ENCODE measurements around the gene GPR65.

Gene GPR65

GRCh38 chr14:88048351-88048750 is 43.4 kb downstream of the GPR65 start:
- Histone ChIP-seq H3K27me3 (no peaks in the 10 kb centered on the region), H3K9me3 (no peaks in the 10 kb centered on the region), H3K36me3 (no peaks in the 10 kb centered on the region), H3K27ac (no peak overlapping the region), H3K4me1 (no peaks in the 10 kb centered on the region), H3K4me3 (no peak overlapping the region)
- TF ChIP-seq, protein P1, sequence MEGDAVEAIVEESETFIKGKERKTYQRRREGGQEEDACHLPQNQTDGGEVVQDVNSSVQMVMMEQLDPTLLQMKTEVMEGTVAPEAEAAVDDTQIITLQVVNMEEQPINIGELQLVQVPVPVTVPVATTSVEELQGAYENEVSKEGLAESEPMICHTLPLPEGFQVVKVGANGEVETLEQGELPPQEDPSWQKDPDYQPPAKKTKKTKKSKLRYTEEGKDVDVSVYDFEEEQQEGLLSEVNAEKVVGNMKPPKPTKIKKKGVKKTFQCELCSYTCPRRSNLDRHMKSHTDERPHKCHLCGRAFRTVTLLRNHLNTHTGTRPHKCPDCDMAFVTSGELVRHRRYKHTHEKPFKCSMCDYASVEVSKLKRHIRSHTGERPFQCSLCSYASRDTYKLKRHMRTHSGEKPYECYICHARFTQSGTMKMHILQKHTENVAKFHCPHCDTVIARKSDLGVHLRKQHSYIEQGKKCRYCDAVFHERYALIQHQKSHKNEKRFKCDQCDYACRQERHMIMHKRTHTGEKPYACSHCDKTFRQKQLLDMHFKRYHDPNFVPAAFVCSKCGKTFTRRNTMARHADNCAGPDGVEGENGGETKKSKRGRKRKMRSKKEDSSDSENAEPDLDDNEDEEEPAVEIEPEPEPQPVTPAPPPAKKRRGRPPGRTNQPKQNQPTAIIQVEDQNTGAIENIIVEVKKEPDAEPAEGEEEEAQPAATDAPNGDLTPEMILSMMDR (IDR thresholded peaks at IDR 0.05) = no peak
- no peak for DNase-seq
- intact Hi-C loops (cut with DNase I; ENCODE audit: low total_unique reads) = no loop called here

DNA sequence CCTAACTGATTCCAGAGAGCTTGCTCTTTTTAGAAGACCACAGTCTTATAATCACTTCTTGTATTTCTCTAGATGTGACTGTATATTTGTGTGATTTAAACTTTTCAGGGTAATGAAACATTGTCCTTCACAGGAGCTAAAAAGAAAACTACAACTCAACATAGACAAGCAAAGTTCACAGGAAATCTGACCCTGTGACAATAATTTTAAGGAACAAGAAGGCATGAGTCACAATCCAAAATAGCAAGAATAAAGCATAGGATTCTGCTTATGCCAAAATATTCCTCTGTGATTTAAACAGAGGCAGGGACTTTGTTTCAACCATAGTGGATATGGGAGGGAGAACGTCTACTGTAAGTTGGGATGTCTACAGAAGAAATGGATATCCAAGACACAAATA is 44.3 kb downstream of the GPR65 start:
- TF ChIP-seq, protein P1 (IDR thresholded peaks at IDR 0.05) = no peak
- Histone ChIP-seq H3K9me3 (no peaks in the 10 kb centered on the region), H3K36me3 (no peaks in the 10 kb centered on the region), H3K27ac (no peak overlapping the region), H3K4me1 (no peaks in the 10 kb centered on the region), H3K4me3 (no peak overlapping the region), H3K27me3 (no peaks in the 10 kb centered on the region)
- intact Hi-C loops (cut with DNase I; ENCODE audit: low total_unique reads) = no loop called here
- no peak for DNase-seq

DNA sequence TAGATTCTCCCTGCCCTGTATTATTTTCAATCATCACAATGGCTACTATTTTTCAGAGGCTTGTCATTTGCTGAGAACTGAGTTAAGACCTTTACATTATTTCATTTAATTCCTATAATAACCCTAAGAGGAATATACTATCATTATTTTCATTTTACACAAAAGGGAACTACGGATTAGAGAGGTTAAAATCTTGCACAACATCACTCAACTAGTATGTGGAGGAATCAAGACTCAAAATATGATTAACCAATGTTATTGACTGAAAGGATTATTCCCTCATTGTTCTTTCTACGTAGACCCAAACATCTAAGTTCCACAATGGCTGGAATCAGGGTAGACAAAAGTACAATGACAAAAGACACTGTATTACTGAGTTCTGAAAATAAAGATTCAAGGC is 45.0 kb downstream of the GPR65 start:
- Histone ChIP-seq H3K4me3 (no peak overlapping the region), H3K27me3 (no peaks in the 10 kb centered on the region), H3K9me3 (no peaks in the 10 kb centered on the region), H3K36me3 (no peaks in the 10 kb centered on the region), H3K4me1 (no peaks in the 10 kb centered on the region), H3K27ac (no peak overlapping the region)
- DNase-seq = no peak
- intact Hi-C loops (cut with DNase I; ENCODE audit: low total_unique reads) = no loop called here
- TF ChIP-seq, protein P1 (IDR thresholded peaks at IDR 0.05) = no peak

DNA sequence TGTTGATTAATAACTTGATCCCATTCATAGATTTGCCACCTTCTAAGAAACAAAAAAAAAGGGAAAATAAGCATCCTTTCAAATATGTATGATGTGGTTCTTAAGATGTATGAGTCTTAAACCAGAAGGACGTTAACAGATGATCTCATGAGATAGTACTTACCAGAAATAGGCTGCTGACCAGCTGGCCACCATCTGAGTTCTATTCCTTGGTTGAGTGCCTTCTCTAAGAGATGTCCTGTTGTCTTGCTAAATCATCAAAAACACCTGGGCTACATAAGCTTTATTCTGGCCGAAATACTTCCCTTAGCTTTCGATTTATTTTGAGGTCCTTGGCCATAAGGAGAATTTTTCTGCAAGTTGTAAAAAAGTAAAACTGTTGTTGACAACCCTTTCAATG is 55.6 kb downstream of the GPR65 start:
- H3K27me3 ChIP-seq = no peaks in the 10 kb centered on the region
- intact Hi-C loops (cut with DNase I; ENCODE audit: low total_unique reads) = no loop called here
- no peaks in the 10 kb centered on the region for H3K4me1 ChIP-seq
- TF ChIP-seq, protein P1 (IDR thresholded peaks at IDR 0.05) = no peak
- no peak for DNase-seq
- no peak overlapping the region for H3K27ac ChIP-seq
- no peak overlapping the region for H3K4me3 ChIP-seq
- H3K9me3 ChIP-seq = no peaks in the 10 kb centered on the region
- no peaks in the 10 kb centered on the region for H3K36me3 ChIP-seq

GRCh38 chr14:88063811-88064210 is 58.9 kb downstream of the GPR65 start:
- TF ChIP-seq, protein P1 (IDR thresholded peaks at IDR 0.05) = no peak
- Histone ChIP-seq H3K36me3 (no peaks in the 10 kb centered on the region), H3K4me1 (no peaks in the 10 kb centered on the region), H3K4me3 (no peak overlapping the region), H3K9me3 (peaks cover 0 to 3% (median 0%) of the 10 kb centered on the region in 3 donors), H3K27ac (no peak overlapping the region), H3K27me3 (no peaks in the 10 kb centered on the region)
- intact Hi-C loops (cut with DNase I; ENCODE audit: low total_unique reads) = no loop called here
- no peak for DNase-seq
